HG03558 (cell line): Measurements from ENCODE around the gene IL1RAPL1.

Source experiments
- ATAC-seq: cut with Tn5 transposase; IDR thresholded peaks from one replicate; pipeline ENCODE4 v1.9.1; 2021; ENCODE audit warnings: moderate number of reproducible peaks; ENCODE audit not compliant: unreplicated experiment; ENCODE audit errors: extremely low read depth

IL1RAPL1 gene

GRCh38 chrX:29911673-29912072 lies 1324.4 kb downstream of the IL1RAPL1 start:
- ATAC-seq = no peak

- ATAC-seq = no peak
Observed at GRCh38 chrX:29913647-29914046, 1326.4 kb downstream of the IL1RAPL1 start.

- ATAC-seq = no peak
Observed at GRCh38 chrX:29922607-29923006, 1335.4 kb downstream of the IL1RAPL1 start.

- no peak for ATAC-seq
Observed at GRCh38 chrX:29926056-29926455, 1338.8 kb downstream of the IL1RAPL1 start.

- no peak for ATAC-seq
Observed at GRCh38 chrX:29926659-29927058, 1339.4 kb downstream of the IL1RAPL1 start.

- ATAC-seq = no peak
Observed at GRCh38 chrX:29935455-29935854, 1348.2 kb downstream of the IL1RAPL1 start.

- no peak for ATAC-seq
Observed at GRCh38 chrX:29940750-29941149, 1353.5 kb downstream of the IL1RAPL1 start.

- ATAC-seq = no peak
Observed at GRCh38 chrX:29941287-29941686, 1354.0 kb downstream of the IL1RAPL1 start.

- no peak for ATAC-seq
Observed at GRCh38 chrX:29947225-29947624, 1360.0 kb downstream of the IL1RAPL1 start.

- ATAC-seq = no peak
Observed at GRCh38 chrX:29948653-29949052, 1361.4 kb downstream of the IL1RAPL1 start.

- ATAC-seq = no peak
Observed at GRCh38 chrX:29952016-29952415, 1364.8 kb downstream of the IL1RAPL1 start.

- no peak for ATAC-seq
Observed at GRCh38 chrX:29962061-29962460, 1374.8 kb downstream of the IL1RAPL1 start.

- ATAC-seq = no peak
Observed at GRCh38 chrX:29965634-29966033, 1378.4 kb downstream of the IL1RAPL1 start.

- no peak for ATAC-seq
Observed at GRCh38 chrX:29992083-29992482, 1404.8 kb downstream of the IL1RAPL1 start.

GRCh38 chrX:30005813-30006212 lies 1418.6 kb downstream of the IL1RAPL1 start:
- no peak for ATAC-seq
